ENCODE measurements around the gene SFXN2.

SFXN2 gene

DNA sequence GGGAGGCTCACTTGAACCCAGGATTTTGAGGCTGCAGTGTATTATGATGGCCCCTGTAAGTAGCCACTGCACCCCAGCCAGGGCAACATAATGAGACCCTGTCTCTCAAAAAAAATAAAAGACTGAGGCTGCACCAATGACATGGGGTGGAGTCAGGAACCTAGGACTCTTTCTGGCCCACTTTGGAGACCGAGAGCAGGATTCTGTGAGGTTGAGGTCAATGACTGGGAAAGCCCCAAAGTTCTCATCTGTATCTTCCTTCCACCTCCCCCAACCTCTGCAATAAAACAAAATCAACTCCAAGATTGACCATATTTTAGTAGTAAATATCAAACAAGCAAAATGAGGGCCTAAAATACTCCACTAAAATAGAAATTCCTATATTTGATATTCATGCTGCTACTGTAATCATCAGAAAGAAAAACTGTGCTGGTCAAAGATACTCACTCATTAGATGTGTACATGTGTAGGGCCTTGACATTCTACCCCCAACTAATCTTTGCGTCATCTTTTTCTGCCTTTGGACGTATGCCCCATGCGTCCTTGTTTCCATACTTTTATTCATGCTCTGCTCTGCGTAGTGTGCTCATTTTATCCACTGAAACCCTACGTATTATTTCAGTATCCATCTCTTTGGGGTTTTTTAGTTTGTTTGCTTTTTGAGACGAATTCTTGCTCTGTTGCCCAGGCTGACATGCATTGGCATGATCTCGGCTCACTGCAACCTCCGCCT lies 53.2 kb downstream of the SFXN2 start:
- no peak for DNase-seq
- Histone ChIP-seq H4K20me1 (ENCODE audit: insufficient read depth, low read length) (no peaks in the 10 kb centered on the region), H3K4me1 (ENCODE audit: low read length) (peaks cover 26% of the 10 kb centered on the region), H2AFZ (ENCODE audit: low read length) (no peak overlapping the region), H3K4me3 (ENCODE audit: low read length) (no peak overlapping the region), H3K27ac (ENCODE audit: low read length) (peak overlapping the region; percentile 25; the same call in 1 of the 2 replicates), H3K4me2 (ENCODE audit: low read depth, low read length) (no peak overlapping the region), H3K27me3 (replicated peaks; ENCODE audit: insufficient read depth, low read length) (no peaks in the 10 kb centered on the region), H3K36me3 (replicated peaks; ENCODE audit: insufficient read depth, low read length) (no peaks in the 10 kb centered on the region), H3K9ac (ENCODE audit: low read length) (no peak overlapping the region), H3F3A (ENCODE audit: insufficient read depth, low read length) (peaks cover 4% of the 10 kb centered on the region), H3K79me2 (ENCODE audit: low read length) (peaks cover 35% of the 10 kb centered on the region), H3K9me2 (replicated peaks; ENCODE audit: insufficient read depth, low read length) (no peaks in the 10 kb centered on the region), H3K9me3 (replicated peaks; ENCODE audit: insufficient read depth, low read length) (no peaks in the 10 kb centered on the region)
- TF ChIP-seq EZH2 (optimal IDR thresholded peaks at IDR 0.05; ENCODE audit: low read depth, low read length) (no peak), EZH2phosphoT487 (IDR thresholded peaks at IDR 0.05; ENCODE audit: low read length) (no peak), CTCF (IDR thresholded peaks at IDR 0.05; ENCODE audit: low read length) (no peak)

GRCh38 chr10:102769375-102770107 lies 55.1 kb downstream of the SFXN2 start:
- Histone ChIP-seq H3K9ac (ENCODE audit: low read length) (no peak overlapping the region), H4K20me1 (ENCODE audit: insufficient read depth, low read length) (no peaks in the 10 kb centered on the region), H3K27ac (ENCODE audit: low read length) (no peak overlapping the region)

GRCh38 chr10:102770108-102770482 lies 55.7 kb downstream of the SFXN2 start:
- Histone ChIP-seq H3K4me2 (ENCODE audit: low read depth, low read length) (no peak overlapping the region), H2AFZ (ENCODE audit: low read length) (no peak overlapping the region), H3K9me3 (replicated peaks; ENCODE audit: insufficient read depth, low read length) (no peaks in the 10 kb centered on the region), H3K27me3 (replicated peaks; ENCODE audit: insufficient read depth, low read length) (no peaks in the 10 kb centered on the region), H3K36me3 (replicated peaks; ENCODE audit: insufficient read depth, low read length) (no peaks in the 10 kb centered on the region), H3K9me2 (replicated peaks; ENCODE audit: insufficient read depth, low read length) (no peaks in the 10 kb centered on the region), H3K27ac (ENCODE audit: low read length) (no peak overlapping the region), H3K4me1 (ENCODE audit: low read length) (peaks cover 41% of the 10 kb centered on the region), H3K4me3 (ENCODE audit: low read length) (no peak overlapping the region), H3K79me2 (ENCODE audit: low read length) (peaks cover 57% of the 10 kb centered on the region), H4K20me1 (ENCODE audit: insufficient read depth, low read length) (no peaks in the 10 kb centered on the region), H3F3A (ENCODE audit: insufficient read depth, low read length) (peaks cover 15% of the 10 kb centered on the region), H3K9ac (ENCODE audit: low read length) (no peak overlapping the region)
- no peak for DNase-seq
- TF ChIP-seq EZH2phosphoT487 (IDR thresholded peaks at IDR 0.05; ENCODE audit: low read length) (no peak), CTCF (IDR thresholded peaks at IDR 0.05; ENCODE audit: low read length) (no peak), EZH2 (optimal IDR thresholded peaks at IDR 0.05; ENCODE audit: low read depth, low read length) (no peak)

More at GRCh38 chr10:102769375-102770107, 55.1 kb downstream of the SFXN2 start:
- TF ChIP-seq EZH2phosphoT487 (IDR thresholded peaks at IDR 0.05; ENCODE audit: low read length) = no peak
- no peak for TF ChIP-seq EZH2 (optimal IDR thresholded peaks at IDR 0.05; ENCODE audit: low read depth, low read length)
- TF ChIP-seq CTCF (IDR thresholded peaks at IDR 0.05; ENCODE audit: low read length) = no peak
- H3K9me2 ChIP-seq (replicated peaks; ENCODE audit: insufficient read depth, low read length) = no peaks in the 10 kb centered on the region
- peaks cover 52% of the 10 kb centered on the region for H3K79me2 ChIP-seq (ENCODE audit: low read length)
- H3K4me3 ChIP-seq (ENCODE audit: low read length) = no peak overlapping the region
- peaks cover 38% of the 10 kb centered on the region for H3K4me1 ChIP-seq (ENCODE audit: low read length)
- H3K27me3 ChIP-seq (replicated peaks; ENCODE audit: insufficient read depth, low read length) = no peaks in the 10 kb centered on the region
- H2AFZ ChIP-seq (ENCODE audit: low read length) = no peak overlapping the region
- DNase-seq = no peak
- no peak overlapping the region for H3K4me2 ChIP-seq (ENCODE audit: low read depth, low read length)
- peaks cover 13% of the 10 kb centered on the region for H3F3A ChIP-seq (ENCODE audit: insufficient read depth, low read length)
- H3K9me3 ChIP-seq (replicated peaks; ENCODE audit: insufficient read depth, low read length) = no peaks in the 10 kb centered on the region
- H3K36me3 ChIP-seq (replicated peaks; ENCODE audit: insufficient read depth, low read length) = no peaks in the 10 kb centered on the region
